HG02885 (cell line): ENCODE measurements around the gene ZNF777.
"Not testable (repeated sequence)": the region's sequence is repeated elsewhere in the genome, so short reads cannot be mapped to it uniquely, and the experiment has no call there.

Experiments
- ATAC-seq: cut with Tn5 transposase; IDR thresholded peaks from one replicate; pipeline ENCODE4 v1.9.1; 2021; ENCODE audit warnings: mild to moderate bottlenecking; ENCODE audit not compliant: unreplicated experiment, poor library complexity

ZNF777 gene

GRCh38 chr7:149460493-149461277 lies at the start of gene ZNF777:
TSS of gene ZNF777 (minus strand) at chr7:149461062. CDS start at chr7:149456022, 5,040 bp downstream.
- ATAC-seq, result peak; percentile 93

GRCh38 chr7:149510248-149510647 lies 49.4 kb upstream of the ZNF777 start:
- ATAC-seq, result no peak

- ATAC-seq, result no peak
These were observed 48.9 kb upstream of the ZNF777 start for GRCh38 chr7:149509774-149510173.

GRCh38 chr7:149505551-149505950 lies 44.7 kb upstream of the ZNF777 start:
- ATAC-seq, result no peak

GRCh38 chr7:149501651-149502050 lies 40.8 kb upstream of the ZNF777 start:
- ATAC-seq, result no peak

- no peak for ATAC-seq
These were observed 40.0 kb upstream of the ZNF777 start for GRCh38 chr7:149500910-149501309.

- no peak for ATAC-seq
These were observed 39.3 kb upstream of the ZNF777 start for GRCh38 chr7:149500201-149500600.

GRCh38 chr7:149498811-149499210 lies 37.9 kb upstream of the ZNF777 start:
- ATAC-seq, result no peak

GRCh38 chr7:149497467-149498261 lies 36.8 kb upstream of the ZNF777 start, which contains the start of gene ZNF746:
TSS of gene ZNF746 (minus strand) at chr7:149497809. CDS start at chr7:149497536, 273 bp downstream.
- ATAC-seq, result peak; percentile 95

- peak; percentile 35 for ATAC-seq
These were observed 36.0 kb upstream of the ZNF777 start for GRCh38 chr7:149496642-149497391.

GRCh38 chr7:149495785-149496641 lies 35.2 kb upstream of the ZNF777 start:
- no peak for ATAC-seq

GRCh38 chr7:149494738-149495368 lies 34.0 kb upstream of the ZNF777 start:
- no peak for ATAC-seq

- not testable (repeated sequence) for ATAC-seq
These were observed 33.1 kb upstream of the ZNF777 start for GRCh38 chr7:149493975-149494374.

GRCh38 chr7:149493366-149493765 lies 32.5 kb upstream of the ZNF777 start:
- ATAC-seq, result no peak

GRCh38 chr7:149490083-149490760 lies 29.4 kb upstream of the ZNF777 start:
- no peak for ATAC-seq

GRCh38 chr7:149489391-149490024 lies 28.6 kb upstream of the ZNF777 start:
- ATAC-seq, result no peak

GRCh38 chr7:149479568-149479967 lies 18.7 kb upstream of the ZNF777 start:
- ATAC-seq, result no peak

GRCh38 chr7:149478754-149479153 lies 17.9 kb upstream of the ZNF777 start:
- no peak for ATAC-seq
